ENCODE results near the gene TGFBR2.
A peak's percentile ranks its signal among the peaks of the same experiment; 100 is the strongest.

TGFBR2 gene

DNA sequence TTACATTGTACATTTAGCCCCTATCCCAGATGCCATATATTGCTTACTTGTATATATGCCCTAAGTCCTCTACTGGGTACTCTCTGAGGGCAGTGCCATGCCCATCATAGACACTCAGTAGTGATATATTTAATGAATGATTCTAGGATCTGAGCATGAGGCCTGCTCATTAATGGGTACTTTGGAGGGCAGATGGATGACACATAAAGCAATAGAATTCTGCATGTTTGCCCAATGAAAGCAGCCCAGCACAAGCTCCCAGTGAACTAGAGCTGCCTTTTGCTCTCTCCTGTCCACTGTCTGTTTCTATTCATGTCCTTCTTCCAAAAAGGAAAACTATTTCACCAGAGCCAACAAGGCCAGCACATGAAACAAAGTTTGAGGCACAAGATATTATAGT is 63.9 kb downstream of the TGFBR2 start:
- H3K4me3 Mint-ChIP-seq = no peak overlapping the region
- peak overlapping the region; percentile 27 for H3K27ac Mint-ChIP-seq
- no peaks in the 10 kb centered on the region for H3K9me3 Mint-ChIP-seq
- H3K36me3 Mint-ChIP-seq (ENCODE audit: low read depth) = peaks cover 65% of the 10 kb centered on the region
- no peaks in the 10 kb centered on the region for H3K27me3 Mint-ChIP-seq (ENCODE audit: low read depth)
- H3K4me1 Mint-ChIP-seq (ENCODE audit: low read depth) = peaks cover 77% of the 10 kb centered on the region

DNA sequence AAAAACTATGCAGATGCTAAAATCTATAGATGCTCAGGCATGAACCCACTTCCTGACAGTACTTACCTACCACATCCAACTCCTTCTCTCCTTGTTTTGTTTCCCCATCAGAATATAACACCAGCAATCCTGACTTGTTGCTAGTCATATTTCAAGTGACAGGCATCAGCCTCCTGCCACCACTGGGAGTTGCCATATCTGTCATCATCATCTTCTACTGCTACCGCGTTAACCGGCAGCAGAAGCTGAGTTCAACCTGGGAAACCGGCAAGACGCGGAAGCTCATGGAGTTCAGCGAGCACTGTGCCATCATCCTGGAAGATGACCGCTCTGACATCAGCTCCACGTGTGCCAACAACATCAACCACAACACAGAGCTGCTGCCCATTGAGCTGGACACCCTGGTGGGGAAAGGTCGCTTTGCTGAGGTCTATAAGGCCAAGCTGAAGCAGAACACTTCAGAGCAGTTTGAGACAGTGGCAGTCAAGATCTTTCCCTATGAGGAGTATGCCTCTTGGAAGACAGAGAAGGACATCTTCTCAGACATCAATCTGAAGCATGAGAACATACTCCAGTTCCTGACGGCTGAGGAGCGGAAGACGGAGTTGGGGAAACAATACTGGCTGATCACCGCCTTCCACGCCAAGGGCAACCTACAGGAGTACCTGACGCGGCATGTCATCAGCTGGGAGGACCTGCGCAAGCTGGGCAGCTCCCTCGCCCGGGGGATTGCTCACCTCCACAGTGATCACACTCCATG is 65.3 kb downstream of the TGFBR2 start:
- H3K4me3 Mint-ChIP-seq = peak overlapping the region; percentile 73
- peaks cover 81% of the 10 kb centered on the region for H3K4me1 Mint-ChIP-seq (ENCODE audit: low read depth)
- peaks cover 80% of the 10 kb centered on the region for H3K36me3 Mint-ChIP-seq (ENCODE audit: low read depth)
- H3K9me3 Mint-ChIP-seq = no peaks in the 10 kb centered on the region
- peak overlapping the region; percentile 39 for H3K27ac Mint-ChIP-seq
- H3K27me3 Mint-ChIP-seq (ENCODE audit: low read depth) = no peaks in the 10 kb centered on the region

DNA sequence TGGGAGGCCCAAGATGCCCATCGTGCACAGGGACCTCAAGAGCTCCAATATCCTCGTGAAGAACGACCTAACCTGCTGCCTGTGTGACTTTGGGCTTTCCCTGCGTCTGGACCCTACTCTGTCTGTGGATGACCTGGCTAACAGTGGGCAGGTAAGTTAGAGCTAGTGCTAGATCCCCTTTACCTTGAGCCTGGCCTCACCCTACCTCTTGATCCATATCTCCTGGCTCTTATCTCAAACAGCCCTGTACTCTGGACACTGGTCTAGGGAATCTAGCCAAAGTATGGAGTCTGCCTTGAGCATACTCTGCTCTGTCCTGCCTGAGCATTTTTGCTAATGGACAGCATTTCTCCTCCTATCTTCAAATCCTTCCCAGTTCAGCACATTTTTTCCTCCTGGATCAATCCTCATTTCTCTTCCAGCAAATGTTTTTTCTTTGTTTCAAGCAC is 65.9 kb downstream of the TGFBR2 start:
- Mint-ChIP-seq H3K27me3 (ENCODE audit: low read depth) (no peaks in the 10 kb centered on the region), H3K9me3 (peaks cover 2% of the 10 kb centered on the region), H3K4me1 (ENCODE audit: low read depth) (peaks cover 84% of the 10 kb centered on the region), H3K4me3 (peak overlapping the region; percentile 73), H3K36me3 (ENCODE audit: low read depth) (peaks cover 86% of the 10 kb centered on the region), H3K27ac (peak overlapping the region; percentile 39)

DNA sequence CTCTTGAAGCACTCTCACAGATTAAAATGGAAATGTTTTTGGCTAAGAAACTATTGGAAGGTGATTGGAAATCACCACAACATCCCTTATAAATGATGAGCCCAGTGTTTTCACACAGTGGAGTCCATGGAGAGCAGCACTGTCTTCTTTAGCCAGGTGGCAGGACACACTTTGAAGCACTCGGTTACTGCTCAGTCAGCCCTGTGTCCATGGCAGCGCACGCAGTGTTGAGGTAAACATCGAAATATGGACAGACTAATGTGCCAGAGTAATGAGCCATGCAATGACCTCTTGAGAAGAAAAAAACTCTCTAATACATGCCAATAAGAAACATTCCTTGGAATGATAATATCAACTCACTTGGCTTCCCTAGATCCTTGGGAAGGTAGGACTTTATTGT is 66.6 kb downstream of the TGFBR2 start:
- H3K4me3 Mint-ChIP-seq = peak overlapping the region; percentile 73
- no peaks in the 10 kb centered on the region for H3K27me3 Mint-ChIP-seq (ENCODE audit: low read depth)
- H3K4me1 Mint-ChIP-seq (ENCODE audit: low read depth) = peaks cover 84% of the 10 kb centered on the region

DNA sequence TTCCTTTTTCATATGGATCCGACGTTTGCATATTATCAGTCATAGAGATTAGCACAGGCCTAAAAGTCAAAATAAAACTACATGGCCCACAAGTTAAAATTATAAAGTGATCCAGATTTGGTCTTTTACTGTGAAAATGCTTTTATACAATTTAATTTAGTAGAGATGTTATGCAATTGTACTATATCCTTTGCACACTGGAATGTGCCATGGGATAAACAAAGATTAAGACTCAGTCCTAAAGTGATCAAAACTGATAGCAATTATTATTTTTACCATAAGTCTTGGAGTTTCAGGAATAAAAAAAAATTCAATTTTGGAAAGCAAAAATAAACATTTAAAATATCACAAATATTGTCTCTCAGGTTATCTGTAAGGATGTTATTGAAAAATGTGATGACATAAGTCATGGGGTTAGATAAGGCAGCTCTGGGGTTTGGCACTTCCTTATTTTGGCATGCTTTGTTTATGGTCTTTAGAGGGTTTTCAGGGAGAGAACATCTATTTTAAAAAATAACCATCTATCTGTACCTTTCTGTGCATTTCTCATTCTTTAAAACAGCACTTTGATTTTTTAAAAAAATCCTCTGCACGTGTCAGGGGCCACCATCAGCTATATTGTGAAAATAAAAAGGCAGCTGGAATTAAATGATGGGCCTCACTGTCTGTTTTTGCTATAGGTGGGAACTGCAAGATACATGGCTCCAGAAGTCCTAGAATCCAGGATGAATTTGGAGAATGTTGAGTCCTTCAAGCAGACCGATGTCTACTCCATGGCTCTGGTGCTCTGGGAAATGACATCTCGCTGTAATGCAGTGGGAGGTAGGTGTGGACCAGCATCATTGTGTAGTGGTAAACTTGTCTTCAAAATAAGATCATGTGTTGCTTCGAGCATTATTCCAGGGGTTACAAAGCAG is 67.3 kb downstream of the TGFBR2 start:
- H3K4me1 Mint-ChIP-seq (ENCODE audit: low read depth) = peaks cover 79% of the 10 kb centered on the region
- no peaks in the 10 kb centered on the region for H3K27me3 Mint-ChIP-seq (ENCODE audit: low read depth)
- peaks cover 8% of the 10 kb centered on the region for H3K9me3 Mint-ChIP-seq
- peak overlapping the region; percentile 52 for H3K27ac Mint-ChIP-seq
- H3K36me3 Mint-ChIP-seq (ENCODE audit: low read depth) = peaks cover 86% of the 10 kb centered on the region
- peak overlapping the region; percentile 55 for H3K4me3 Mint-ChIP-seq

More for the DNA sequence above, 66.6 kb downstream of the TGFBR2 start:
- peaks cover 8% of the 10 kb centered on the region for H3K9me3 Mint-ChIP-seq
- peaks cover 90% of the 10 kb centered on the region for H3K36me3 Mint-ChIP-seq (ENCODE audit: low read depth)
- H3K27ac Mint-ChIP-seq = peak overlapping the region; percentile 39

DNA sequence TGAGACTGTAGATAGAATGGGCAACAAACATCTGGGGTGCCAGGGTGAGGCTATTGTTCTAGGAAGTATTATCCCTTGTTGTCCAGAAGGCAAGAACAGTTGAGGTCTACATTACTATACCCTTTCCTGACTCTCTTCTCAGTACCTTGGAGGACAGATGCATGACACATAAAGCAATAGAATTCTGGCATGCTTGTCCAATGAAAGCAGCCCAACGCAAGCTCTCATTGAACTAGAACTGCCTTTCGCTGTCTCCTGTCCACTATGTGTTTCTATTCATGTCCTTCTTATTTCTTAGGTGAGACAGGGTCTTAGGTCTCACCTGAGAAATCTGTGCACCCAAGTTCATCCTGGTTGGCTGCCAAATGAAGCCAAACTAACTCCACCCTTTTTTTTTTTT is 68.6 kb downstream of the TGFBR2 start:
- peak overlapping the region; percentile 38 for H3K4me3 Mint-ChIP-seq
- H3K27me3 Mint-ChIP-seq (ENCODE audit: low read depth) = no peaks in the 10 kb centered on the region
- H3K27ac Mint-ChIP-seq = peak overlapping the region; percentile 2
- peaks cover 8% of the 10 kb centered on the region for H3K9me3 Mint-ChIP-seq
- peaks cover 80% of the 10 kb centered on the region for H3K4me1 Mint-ChIP-seq (ENCODE audit: low read depth)
- peaks cover 83% of the 10 kb centered on the region for H3K36me3 Mint-ChIP-seq (ENCODE audit: low read depth)

DNA sequence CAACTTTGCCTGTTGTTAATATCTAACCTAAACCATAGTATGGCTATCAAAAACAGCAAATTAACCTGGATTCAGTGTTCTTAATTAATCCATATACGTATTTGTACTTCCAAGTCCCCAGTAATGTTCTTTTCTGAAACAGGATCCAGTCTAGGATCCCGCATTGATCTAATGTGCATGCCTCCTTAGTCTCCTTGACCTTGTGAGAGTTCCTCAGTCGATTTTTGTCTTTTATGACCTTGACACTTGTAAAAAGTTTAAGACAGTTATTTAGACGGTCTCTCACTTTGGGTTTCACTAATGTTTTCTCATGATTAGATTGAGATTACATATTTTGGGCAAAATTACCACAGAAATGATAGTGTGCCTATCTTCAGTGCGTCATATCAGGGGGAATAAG is 69.4 kb downstream of the TGFBR2 start:
- peaks cover 81% of the 10 kb centered on the region for H3K4me1 Mint-ChIP-seq (ENCODE audit: low read depth)
- H3K9me3 Mint-ChIP-seq = peaks cover 8% of the 10 kb centered on the region
- H3K4me3 Mint-ChIP-seq = peak overlapping the region; percentile 35
- no peaks in the 10 kb centered on the region for H3K27me3 Mint-ChIP-seq (ENCODE audit: low read depth)
- H3K27ac Mint-ChIP-seq = peak overlapping the region; percentile 70
- H3K36me3 Mint-ChIP-seq (ENCODE audit: low read depth) = peaks cover 85% of the 10 kb centered on the region

DNA sequence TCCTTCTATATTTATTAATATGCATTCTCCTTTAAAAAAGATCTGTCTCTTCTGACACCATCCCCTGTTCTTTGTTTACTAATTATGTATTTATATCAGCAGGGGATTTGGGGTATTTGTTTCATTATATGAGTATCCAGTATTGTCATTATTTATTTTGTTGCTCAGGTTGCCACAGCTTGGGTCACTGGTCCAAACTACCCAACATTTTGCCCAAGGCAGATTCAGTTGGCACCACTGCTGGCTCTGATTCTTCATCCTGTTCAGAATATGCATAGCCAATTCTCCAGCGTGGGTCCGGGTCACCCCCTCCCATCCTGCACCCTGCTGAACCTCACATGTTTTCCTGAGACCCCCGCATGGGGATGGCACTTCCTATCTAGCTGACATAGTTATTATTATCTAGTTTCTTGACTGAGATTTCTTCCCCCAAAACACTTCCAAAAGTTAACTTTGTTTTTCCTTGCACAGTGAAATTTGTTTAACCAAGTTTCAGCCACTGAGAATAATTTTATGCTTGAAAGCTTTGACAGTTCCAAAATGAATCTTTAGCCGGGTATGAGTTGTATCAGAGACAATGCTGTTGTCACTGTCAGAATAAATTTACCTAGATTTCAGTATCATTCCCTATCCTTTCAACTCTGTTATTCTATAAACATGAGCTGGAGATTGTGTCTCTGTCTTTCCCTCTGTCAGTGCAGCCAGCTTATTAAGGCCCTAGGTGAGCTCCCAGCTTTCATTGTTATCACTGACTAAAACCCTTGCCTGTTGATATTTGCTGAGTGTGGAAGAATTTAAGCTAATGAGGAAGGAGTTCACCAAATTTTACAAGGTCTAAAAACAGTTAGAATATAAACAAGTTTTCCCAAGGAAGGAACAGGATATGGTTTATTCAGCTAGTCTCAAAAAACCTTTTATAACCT is 70.3 kb downstream of the TGFBR2 start:
- peak overlapping the region; percentile 47 for H3K27ac Mint-ChIP-seq
- peak overlapping the region; percentile 23 for H3K4me3 Mint-ChIP-seq
- H3K9me3 Mint-ChIP-seq = peaks cover 8% of the 10 kb centered on the region
- no peaks in the 10 kb centered on the region for H3K27me3 Mint-ChIP-seq (ENCODE audit: low read depth)
- peaks cover 81% of the 10 kb centered on the region for H3K36me3 Mint-ChIP-seq (ENCODE audit: low read depth)
- H3K4me1 Mint-ChIP-seq (ENCODE audit: low read depth) = peaks cover 81% of the 10 kb centered on the region

DNA sequence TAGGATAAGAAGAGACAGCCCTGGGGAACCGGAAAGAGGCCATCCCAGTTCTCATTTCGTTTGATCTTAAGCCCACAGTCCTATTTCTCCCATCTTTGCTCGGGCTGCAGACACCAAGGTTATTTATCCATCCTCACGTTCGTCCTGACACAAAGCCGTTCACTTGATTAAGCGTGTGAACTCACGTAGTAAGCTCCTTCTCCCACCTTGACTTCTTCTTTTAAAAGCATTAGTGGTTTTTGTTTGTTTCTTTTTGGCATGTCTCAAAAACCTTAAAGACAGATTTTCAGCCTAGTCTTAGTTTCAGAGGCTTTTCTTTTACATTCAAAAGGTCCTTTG is 70.9 kb downstream of the TGFBR2 start:
- Mint-ChIP-seq H3K27ac (peak overlapping the region; percentile 53), H3K36me3 (ENCODE audit: low read depth) (peaks cover 80% of the 10 kb centered on the region), H3K4me1 (ENCODE audit: low read depth) (peaks cover 82% of the 10 kb centered on the region), H3K9me3 (peaks cover 8% of the 10 kb centered on the region), H3K4me3 (no peak overlapping the region), H3K27me3 (ENCODE audit: low read depth) (no peaks in the 10 kb centered on the region)

DNA sequence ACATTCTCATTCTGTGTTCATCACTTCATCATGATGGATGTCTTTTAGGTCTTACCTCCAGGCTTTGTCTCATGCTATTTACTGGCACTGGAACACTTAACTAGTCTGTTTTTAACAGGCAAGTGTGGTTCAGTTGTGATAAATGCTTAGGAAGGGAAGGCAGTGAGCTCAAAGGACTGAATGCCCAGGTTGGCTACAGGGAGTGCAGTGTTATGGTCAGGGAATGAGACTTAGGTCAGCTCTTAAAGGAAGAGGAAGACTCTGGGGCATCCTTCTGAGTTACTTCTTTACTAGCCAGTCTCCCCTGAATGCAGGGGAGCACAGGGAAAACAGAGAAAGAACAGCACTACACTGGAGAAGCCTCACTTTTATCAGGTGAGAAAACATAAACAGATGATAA is 72.6 kb downstream of the TGFBR2 start:
- peaks cover 70% of the 10 kb centered on the region for H3K36me3 Mint-ChIP-seq (ENCODE audit: low read depth)
- no peak overlapping the region for H3K4me3 Mint-ChIP-seq
- H3K27me3 Mint-ChIP-seq (ENCODE audit: low read depth) = no peaks in the 10 kb centered on the region
- peaks cover 8% of the 10 kb centered on the region for H3K9me3 Mint-ChIP-seq
- peaks cover 80% of the 10 kb centered on the region for H3K4me1 Mint-ChIP-seq (ENCODE audit: low read depth)
- peak overlapping the region; percentile 68 for H3K27ac Mint-ChIP-seq

DNA sequence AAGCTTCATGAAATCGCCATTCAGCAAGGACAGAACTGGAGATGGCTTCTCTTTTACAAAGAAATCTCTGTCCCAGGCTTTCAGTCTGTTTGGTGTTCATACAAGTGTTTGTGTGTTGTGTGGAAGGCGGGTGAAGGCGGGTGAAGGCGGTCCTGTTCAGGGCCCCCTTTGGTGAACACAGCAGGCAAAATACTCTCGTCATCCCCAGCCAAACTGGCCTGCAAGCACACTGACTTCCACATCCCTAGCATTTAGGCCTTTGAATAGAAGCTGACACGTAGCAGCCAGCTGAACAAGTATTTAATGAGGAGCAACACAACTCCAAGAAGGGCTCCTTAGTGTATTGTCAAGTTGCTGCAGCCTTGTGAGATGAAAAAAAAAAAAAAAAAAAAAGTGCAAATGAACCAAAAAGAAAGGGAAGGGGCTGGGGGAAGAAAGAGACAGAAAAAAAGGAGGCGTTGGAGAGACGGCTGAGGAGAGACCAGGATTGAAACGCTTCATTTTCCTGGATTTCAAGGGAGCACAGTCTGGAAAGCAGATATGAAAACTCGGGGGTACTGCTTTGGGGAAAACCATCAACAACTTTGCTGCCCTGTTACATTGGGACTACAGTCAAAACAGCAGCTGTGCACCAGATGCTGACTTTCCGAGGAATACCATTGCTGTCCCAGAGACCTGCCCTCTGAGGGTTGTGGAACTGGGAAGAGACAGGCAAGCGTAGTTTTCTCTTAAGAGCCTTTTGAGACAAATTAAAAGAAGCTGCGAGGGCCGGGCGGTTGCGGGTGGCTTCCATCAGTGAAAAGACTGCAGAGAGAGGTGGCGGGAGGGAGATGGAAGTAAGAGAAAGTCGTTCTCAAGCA is 74.6 kb downstream of the TGFBR2 start:
- peaks cover 82% of the 10 kb centered on the region for H3K4me1 Mint-ChIP-seq (ENCODE audit: low read depth)
- peaks cover 8% of the 10 kb centered on the region for H3K9me3 Mint-ChIP-seq
- H3K27ac Mint-ChIP-seq = peak overlapping the region; percentile 63
- H3K36me3 Mint-ChIP-seq (ENCODE audit: low read depth) = peaks cover 65% of the 10 kb centered on the region
- peak overlapping the region; percentile 49 for H3K4me3 Mint-ChIP-seq
- H3K27me3 Mint-ChIP-seq (ENCODE audit: low read depth) = no peaks in the 10 kb centered on the region

DNA sequence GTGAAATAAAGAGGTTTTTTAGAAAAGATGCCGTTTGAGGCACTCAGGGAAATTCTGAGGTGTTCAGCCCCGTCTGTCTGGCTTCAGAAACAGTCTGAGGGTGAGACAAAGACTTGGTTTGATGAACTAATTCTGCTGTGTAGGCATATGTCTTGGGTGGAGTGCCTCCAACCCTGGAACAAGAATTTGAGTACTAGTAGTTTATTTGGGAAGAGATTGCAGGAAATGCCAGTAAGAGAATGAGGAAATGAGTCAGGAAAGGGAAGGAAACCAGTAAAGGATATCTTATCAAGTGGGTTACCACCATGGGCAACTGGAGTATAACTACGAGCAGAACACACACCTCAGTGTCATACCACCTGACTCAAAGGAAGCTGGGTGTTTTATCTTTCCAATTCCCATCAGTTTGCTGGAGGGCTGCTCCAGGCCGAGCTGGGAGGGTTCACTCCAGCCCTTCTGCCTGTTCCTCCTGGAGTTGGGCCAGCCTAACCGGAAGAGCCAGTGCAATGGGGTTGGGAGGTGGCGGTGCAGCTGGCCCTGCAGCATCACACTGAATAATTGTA is 75.3 kb downstream of the TGFBR2 start:
- Mint-ChIP-seq H3K27ac (peak overlapping the region; percentile 58), H3K9me3 (peaks cover 8% of the 10 kb centered on the region), H3K36me3 (ENCODE audit: low read depth) (peaks cover 62% of the 10 kb centered on the region), H3K4me1 (ENCODE audit: low read depth) (peaks cover 79% of the 10 kb centered on the region), H3K4me3 (peak overlapping the region; percentile 49), H3K27me3 (ENCODE audit: low read depth) (no peaks in the 10 kb centered on the region)

Measured in T-helper 1 cell treated with Interleukin-12 subunit alpha and Interleukin-12 subunit beta and Interleukin-4 antibody, amounts not matched to agents 30 μg/mL and 1 μg/mL, for 36 hours (primary cell).